Measurements from ENCODE around the gene DLG2.

Gene DLG2

GRCh38 chr11:85076535-85077330 is 550.4 kb downstream of the DLG2 start:
- no peak for FAIRE-seq
- TF ChIP-seq CTCF (IDR thresholded peaks at IDR 0.05; ENCODE audit: insufficient read depth, missing control alignments) = no peak
- no peak for DNase-seq (ENCODE audit: insufficient read length, low spot score)

DNA sequence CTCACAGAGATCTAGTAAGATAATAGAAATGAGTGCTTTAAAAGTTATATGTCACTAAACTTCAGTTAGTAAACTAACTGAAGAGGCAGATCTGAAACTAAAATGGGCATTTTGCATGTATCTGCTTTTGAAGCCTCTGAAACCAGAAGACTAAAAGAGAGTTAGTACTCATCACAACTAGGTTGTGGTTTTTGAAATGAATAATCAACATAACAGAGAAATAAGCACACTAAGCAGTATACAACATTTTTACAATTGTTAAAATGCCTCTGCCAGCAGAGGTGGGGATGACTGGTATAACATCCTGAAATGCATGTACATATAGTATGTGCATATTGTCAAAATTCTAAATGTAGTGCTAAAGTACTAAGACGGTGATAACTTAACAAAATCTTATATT is 564.5 kb downstream of the DLG2 start:
- no peak for TF ChIP-seq CTCF (IDR thresholded peaks at IDR 0.05; ENCODE audit: insufficient read depth, missing control alignments)
- DNase-seq (ENCODE audit: insufficient read length, low spot score) (no peak), FAIRE-seq (no peak)

DNA sequence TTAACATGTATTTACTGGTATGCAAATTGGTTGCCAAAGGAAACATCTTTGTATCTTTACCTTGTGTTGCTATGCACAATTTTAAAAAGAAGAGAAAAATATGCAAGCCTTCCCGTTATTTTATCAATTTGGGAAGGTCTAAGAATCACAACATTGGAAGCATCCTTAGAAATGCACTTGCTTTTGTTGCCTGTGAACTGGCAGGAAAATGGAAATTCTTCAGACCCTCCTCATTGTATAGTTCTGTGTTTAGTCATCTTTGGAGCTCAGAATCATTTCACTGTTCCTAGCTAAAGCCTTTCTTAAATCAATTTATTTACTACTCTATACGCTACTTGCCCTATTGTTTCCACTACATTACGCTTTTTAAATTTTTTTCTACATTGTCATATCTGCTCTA is 574.5 kb downstream of the DLG2 start:
- no peak for TF ChIP-seq CTCF (IDR thresholded peaks at IDR 0.05; ENCODE audit: insufficient read depth, missing control alignments)
- DNase-seq (ENCODE audit: insufficient read length, low spot score) (no peak), FAIRE-seq (no peak)

- DNase-seq (ENCODE audit: insufficient read length, low spot score) (no peak), FAIRE-seq (no peak)
- TF ChIP-seq CTCF (IDR thresholded peaks at IDR 0.05; ENCODE audit: insufficient read depth, missing control alignments) = no peak
These were observed 578.3 kb downstream of the DLG2 start for GRCh38 chr11:85048801-85049200.

DNA sequence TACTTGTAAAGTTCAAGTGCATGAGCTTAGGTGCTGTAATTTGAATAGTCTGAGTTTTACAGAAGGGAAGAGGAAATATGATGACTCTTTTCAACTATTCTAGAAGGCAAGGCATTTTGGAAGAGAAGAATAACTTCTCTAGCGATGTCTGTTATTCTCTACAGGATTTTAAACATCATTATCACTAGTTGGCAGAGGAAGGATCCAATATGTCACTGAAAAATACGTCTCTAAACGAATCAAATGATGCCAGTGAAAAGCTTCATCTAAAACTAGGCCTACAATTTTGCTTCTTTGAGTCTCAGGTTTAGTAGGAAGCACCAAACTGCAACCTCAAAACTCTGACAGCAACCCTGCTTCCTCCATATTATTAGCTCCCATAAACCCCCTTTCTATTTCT is 581.4 kb downstream of the DLG2 start:
- FAIRE-seq = no peak
- TF ChIP-seq CTCF (IDR thresholded peaks at IDR 0.05; ENCODE audit: insufficient read depth, missing control alignments) = no peak
- DNase-seq (ENCODE audit: insufficient read length, low spot score) = no peak

DNA sequence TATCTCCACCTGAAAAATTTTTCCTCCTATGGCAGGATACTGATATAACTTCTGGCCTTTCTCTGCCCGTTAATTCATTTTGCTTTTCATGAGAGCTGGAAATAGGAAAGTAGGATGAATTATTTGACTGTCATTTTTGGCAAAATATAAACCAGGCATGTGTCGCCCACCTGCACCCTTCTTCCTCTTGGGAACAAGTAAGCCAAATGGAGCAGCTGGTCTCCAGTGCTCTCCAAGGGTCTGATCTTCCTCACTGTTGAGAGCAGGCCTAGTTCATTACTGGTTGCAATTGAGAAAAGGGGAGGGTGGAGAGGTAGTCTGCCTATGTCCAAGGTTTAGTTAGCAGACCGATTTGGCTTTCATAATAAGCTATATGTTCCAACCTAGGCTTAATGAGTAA is 582.2 kb downstream of the DLG2 start:
- FAIRE-seq = no peak
- no peak for DNase-seq (ENCODE audit: insufficient read length, low spot score)
- no peak for TF ChIP-seq CTCF (IDR thresholded peaks at IDR 0.05; ENCODE audit: insufficient read depth, missing control alignments)

DNA sequence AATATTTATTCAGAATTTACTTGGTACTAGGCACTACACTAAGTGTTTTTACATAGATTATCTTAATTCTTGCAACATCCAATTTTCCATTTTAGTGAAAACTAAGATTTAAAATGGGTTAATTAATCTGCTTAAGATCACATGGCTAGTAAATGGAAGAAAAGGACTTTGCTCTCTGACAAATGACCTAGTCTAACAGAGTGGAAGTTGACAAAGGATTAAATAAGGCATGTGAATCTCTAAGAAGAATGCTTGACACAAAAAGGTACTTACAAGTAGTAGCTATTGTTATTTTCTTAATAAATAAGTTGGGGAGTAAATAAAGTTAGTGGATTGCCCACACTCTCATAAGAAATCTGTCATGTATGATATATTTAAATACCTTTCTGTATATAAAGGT is 584.8 kb downstream of the DLG2 start:
- TF ChIP-seq CTCF (IDR thresholded peaks at IDR 0.05; ENCODE audit: insufficient read depth, missing control alignments) = no peak
- DNase-seq (ENCODE audit: insufficient read length, low spot score) = no peak
- FAIRE-seq = no peak
